ENCODE measurements around the gene UBE2G2. TPM values are rescaled to one million over a fixed set of nuclear protein-coding genes. Genes with fewer than 3 reads are reported as not detected.
A peak's percentile ranks its signal among the peaks of the same experiment; 100 is the strongest.

Gene UBE2G2
- total and polyA plus RNA-seq, 3 donors from 2014 or later, result 38.9 to 82.8 (median 73.6) TPM

DNA sequence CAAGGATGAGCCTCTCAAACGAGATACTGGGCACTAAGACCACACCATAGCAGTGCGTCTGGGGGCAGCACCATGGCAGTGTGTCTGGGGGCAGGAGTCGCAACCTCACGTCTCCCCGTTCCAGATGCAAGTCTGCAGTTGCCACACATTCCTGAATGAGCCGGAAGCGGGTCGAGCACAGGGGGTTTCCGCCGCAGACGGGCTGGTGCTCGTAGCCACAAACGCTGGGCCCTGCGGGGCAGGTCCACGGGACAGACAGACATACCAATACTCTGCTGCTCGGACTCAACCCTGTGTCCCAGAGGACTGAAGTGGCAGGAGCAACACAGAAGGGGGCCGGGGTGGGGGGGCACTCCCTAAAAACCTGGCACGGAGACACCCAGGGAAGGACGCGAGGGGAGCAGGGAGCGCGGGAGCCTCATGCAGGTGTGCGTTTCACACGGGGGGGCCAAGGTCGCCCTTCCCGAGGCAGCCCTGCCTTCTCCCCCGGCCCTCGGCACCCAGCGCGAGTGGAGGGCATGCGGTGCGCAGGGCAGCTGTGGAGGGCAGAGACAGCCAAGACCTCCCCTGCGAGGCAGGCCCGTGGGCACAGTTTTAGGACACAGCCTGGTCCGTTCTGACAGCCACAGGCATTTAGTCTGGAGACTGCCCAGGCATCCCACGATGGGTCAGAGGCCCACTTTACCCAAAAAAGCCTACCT lies 47.4 kb upstream of the UBE2G2 start:
- peaks cover 15% of the 10 kb centered on the region for H3K4me1 ChIP-seq
- H3K36me3 ChIP-seq (ENCODE audit: low read depth, missing control alignments), result no peaks in the 10 kb centered on the region
- TF ChIP-seq, protein P1, sequence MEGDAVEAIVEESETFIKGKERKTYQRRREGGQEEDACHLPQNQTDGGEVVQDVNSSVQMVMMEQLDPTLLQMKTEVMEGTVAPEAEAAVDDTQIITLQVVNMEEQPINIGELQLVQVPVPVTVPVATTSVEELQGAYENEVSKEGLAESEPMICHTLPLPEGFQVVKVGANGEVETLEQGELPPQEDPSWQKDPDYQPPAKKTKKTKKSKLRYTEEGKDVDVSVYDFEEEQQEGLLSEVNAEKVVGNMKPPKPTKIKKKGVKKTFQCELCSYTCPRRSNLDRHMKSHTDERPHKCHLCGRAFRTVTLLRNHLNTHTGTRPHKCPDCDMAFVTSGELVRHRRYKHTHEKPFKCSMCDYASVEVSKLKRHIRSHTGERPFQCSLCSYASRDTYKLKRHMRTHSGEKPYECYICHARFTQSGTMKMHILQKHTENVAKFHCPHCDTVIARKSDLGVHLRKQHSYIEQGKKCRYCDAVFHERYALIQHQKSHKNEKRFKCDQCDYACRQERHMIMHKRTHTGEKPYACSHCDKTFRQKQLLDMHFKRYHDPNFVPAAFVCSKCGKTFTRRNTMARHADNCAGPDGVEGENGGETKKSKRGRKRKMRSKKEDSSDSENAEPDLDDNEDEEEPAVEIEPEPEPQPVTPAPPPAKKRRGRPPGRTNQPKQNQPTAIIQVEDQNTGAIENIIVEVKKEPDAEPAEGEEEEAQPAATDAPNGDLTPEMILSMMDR (IDR thresholded peaks at IDR 0.05), result no peak
- no peak for TF ChIP-seq POLR2A (IDR thresholded peaks at IDR 0.05)
- 91 to 97% methylated on average over 21 to 36 of the region's 36 CpGs for WGBS, 2 donors
- no peaks in the 10 kb centered on the region for H3K27me3 ChIP-seq
- no peaks in the 10 kb centered on the region for H3K9me3 ChIP-seq
- H3K27ac ChIP-seq, result no peak overlapping the region
- H3K4me3 ChIP-seq, result no peak overlapping the region
- no peak for DNase-seq
- intact Hi-C loops (cut with DNase I; ENCODE audit: low total_unique reads), result no loop called here

DNA sequence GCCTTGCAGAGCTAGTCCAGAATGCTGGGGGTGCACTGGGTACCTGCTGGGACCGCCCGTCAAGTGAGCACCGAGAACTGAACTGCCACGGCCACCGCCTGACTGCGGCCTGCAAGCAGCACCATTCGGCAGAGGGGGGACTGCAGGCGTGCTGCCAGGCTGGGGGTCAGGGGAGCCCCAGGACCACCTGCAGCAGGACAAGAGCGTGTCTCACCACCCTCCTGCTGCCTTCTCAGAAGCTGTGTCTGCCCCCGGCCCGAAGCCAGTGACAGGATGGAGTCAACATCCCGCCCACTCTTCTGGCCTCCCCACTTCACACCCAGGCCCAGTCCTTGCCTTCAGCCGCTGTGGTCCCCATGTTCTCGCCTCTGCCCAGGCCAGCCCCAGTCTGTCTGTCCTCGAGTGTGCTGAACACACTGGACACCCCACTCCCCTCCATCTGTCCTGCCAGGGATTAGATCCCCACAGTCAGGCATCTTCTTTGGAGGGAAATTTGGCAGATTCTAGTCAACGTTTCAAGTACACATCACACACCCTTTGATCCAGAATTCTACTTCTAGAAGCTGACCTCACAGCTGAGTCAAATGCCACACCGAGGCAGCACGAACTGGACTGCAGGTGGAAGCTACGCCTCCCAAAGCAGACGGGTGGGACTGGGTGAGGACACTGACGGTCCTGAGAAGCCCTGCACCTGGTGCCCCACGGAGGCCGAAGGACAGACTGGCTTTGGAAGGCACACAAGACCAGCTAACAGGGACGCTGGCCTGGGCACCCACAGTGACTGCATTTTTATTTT lies 45.8 kb upstream of the UBE2G2 start:
- H3K9me3 ChIP-seq, result no peaks in the 10 kb centered on the region
- 86 to 88% methylated on average over 22 to 24 of the region's 24 CpGs for WGBS, 2 donors
- no peak overlapping the region for H3K4me3 ChIP-seq
- H3K4me1 ChIP-seq, result peaks cover 15% of the 10 kb centered on the region
- no peak overlapping the region for H3K27ac ChIP-seq
- H3K36me3 ChIP-seq (ENCODE audit: low read depth, missing control alignments), result no peaks in the 10 kb centered on the region
- TF ChIP-seq, protein P1 (IDR thresholded peaks at IDR 0.05), result no peak
- TF ChIP-seq POLR2A (IDR thresholded peaks at IDR 0.05), result no peak
- intact Hi-C loops (cut with DNase I; ENCODE audit: low total_unique reads), result no loop called here
- H3K27me3 ChIP-seq, result no peaks in the 10 kb centered on the region
- no peak for DNase-seq

DNA sequence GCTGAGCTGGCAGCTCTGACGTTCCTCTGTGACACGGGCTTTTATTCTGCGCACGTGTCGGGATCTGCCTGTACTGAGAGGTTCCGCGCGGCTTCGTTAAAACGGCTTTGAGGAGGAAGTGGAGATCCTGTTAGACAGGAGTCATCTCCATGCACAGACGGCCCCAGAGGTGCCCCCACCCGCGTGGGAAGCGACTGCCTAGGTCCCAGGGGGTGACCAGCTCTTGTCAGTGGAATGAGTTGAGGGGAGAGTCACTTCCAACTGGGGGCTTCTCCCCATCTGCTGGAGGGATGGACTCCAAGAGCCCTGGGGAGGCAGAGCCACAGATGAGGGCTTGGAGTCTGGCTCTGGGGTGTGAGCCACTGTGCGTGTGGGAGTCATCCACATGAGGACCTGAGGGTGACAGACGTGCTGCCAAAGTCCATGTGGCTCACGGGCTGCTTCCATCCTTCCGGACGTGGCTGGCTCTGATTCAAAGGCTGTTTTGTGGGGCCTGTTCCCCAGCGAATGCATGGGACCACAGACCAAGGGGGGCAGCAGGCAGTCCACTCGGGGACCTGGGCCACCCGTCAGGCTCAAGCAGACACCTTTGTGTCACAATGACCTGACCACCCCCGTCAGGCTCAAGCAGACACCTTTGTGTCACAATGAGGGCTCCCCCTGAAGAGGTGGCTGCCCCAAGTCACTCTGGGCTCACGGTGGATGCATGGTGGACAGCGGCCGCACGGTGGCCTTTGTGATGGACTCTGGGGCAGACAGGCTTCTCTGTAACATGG lies 45.1 kb upstream of the UBE2G2 start:
- no peak for TF ChIP-seq POLR2A (IDR thresholded peaks at IDR 0.05)
- TF ChIP-seq, protein P1 (IDR thresholded peaks at IDR 0.05), result no peak
- H3K36me3 ChIP-seq (ENCODE audit: low read depth, missing control alignments), result no peaks in the 10 kb centered on the region
- no peak overlapping the region for H3K4me3 ChIP-seq
- H3K27me3 ChIP-seq, result no peaks in the 10 kb centered on the region
- WGBS, 2 donors, result 42 to 45% methylated on average over 22 to 27 of the region's 27 CpGs
- H3K9me3 ChIP-seq, result no peaks in the 10 kb centered on the region
- peak; percentile 81 for DNase-seq
- peaks cover 15% of the 10 kb centered on the region for H3K4me1 ChIP-seq
- intact Hi-C loops (cut with DNase I; ENCODE audit: low total_unique reads), result no loop called here
- peak overlapping the region; percentile 18 to 29 for H3K27ac ChIP-seq

DNA sequence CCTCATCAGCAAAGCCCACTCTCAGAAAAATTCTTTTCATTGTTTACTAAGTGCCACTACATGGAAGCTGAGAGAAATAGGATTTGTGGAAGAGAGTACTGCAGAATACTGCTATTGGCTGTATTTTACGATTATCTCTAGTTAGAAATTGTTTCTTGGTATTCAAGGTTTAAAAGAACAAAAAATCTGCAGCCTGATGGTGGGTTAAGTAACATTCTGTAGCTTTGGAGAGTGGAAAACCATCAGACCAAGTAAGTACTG lies 44.5 kb upstream of the UBE2G2 start:
- no peak overlapping the region for H3K4me3 ChIP-seq
- WGBS, 2 donors, result 17 to 28% methylated on average over 1 of the region's 1 CpG
- peak overlapping the region; percentile 18 to 29 for H3K27ac ChIP-seq
- peaks cover 15% of the 10 kb centered on the region for H3K4me1 ChIP-seq
- H3K36me3 ChIP-seq (ENCODE audit: low read depth, missing control alignments), result no peaks in the 10 kb centered on the region
- no peak for DNase-seq
- no peaks in the 10 kb centered on the region for H3K9me3 ChIP-seq
- TF ChIP-seq POLR2A (IDR thresholded peaks at IDR 0.05), result no peak
- TF ChIP-seq, protein P1 (IDR thresholded peaks at IDR 0.05), result no peak
- intact Hi-C loops (cut with DNase I; ENCODE audit: low total_unique reads), result no loop called here
- no peaks in the 10 kb centered on the region for H3K27me3 ChIP-seq
